SK-N-SH (cell line): ENCODE data around the gene MRPL14. TPM values are rescaled to one million over a fixed set of nuclear protein-coding genes. Genes with fewer than 3 reads are reported as not detected.

Source experiments
- CTCF ChIA-PET: fragments of 300-600, 350-600 bp; formaldehyde crosslinking; extraction: SDS; loops from one replicate; lab custom pipeline; 2021; lab: Yijun Ruan, JAX
- POLR2A ChIA-PET: fragments of 350-600 bp; sonication (Branson Sonifier 250); formaldehyde crosslinking; extraction: SDS; loops from one replicate; lab custom pipeline; 2020; ENCODE audit warnings: antibody characterized with exemption, inconsistent platforms; lab: Yijun Ruan, JAX
- DNase-seq: peaks from one replicate; pipeline ENCODE4 v3.0.0; 2012
- H2AFZ ChIP-seq: fragments of 200-600 bp; sonication (generic); 2 replicates; pipeline ENCODE4 v1.8.1; 2016; ENCODE audit warnings: antibody characterized with exemption, mild to moderate bottlenecking, low read depth
- H3F3A ChIP-seq: fragments of 200-600 bp; sonication (generic); replicated peaks from 2 replicates; pipeline ENCODE3; 2016; ENCODE audit warnings: antibody characterized with exemption, mild to moderate bottlenecking; ENCODE audit not compliant: insufficient read depth
- H3K27ac ChIP-seq, 2 experiments: fragments of 200-500 bp in 1 of 2; fragments of 200-600 bp in 1 of 2; sonication (Bioruptor generic) in 1 of 2; sonication (generic), shearing (Covaris generic) in 1 of 2; 2 replicates each; pipeline versions ENCODE4 v1.5.1 to v1.6.1; 2014 to 2016; ENCODE audit warnings: low read depth in 2 of 2, inconsistent platforms in 1 of 2, low read length in 1 of 2, mild to moderate bottlenecking in 1 of 2, mixed read lengths in 1 of 2
- H3K27me3 ChIP-seq: fragments of 200-600 bp; sonication (generic), shearing (Covaris generic); 2 replicates; pipeline ENCODE4 v1.6.1; 2016; ENCODE audit warnings: mixed run types; ENCODE audit not compliant: insufficient read depth
- H3K36me3 ChIP-seq, 2 experiments: fragments of 200-500 bp in 1 of 2; fragments of 200-600 bp in 1 of 2; sonication (Bioruptor generic) in 1 of 2; sonication (generic) in 1 of 2; replicated peaks in 1 of 2; 2 replicates each; pipeline versions ENCODE3 to v1.5.1; 2014 to 2016; ENCODE audit warnings: low read length in 1 of 2, mild to moderate bottlenecking in 1 of 2; ENCODE audit not compliant: insufficient read depth in 2 of 2, control insufficient read depth in 1 of 2
- H3K4me1 ChIP-seq, 2 experiments: fragments of 200-500 bp in 1 of 2; fragments of 200-600 bp in 1 of 2; sonication (Bioruptor generic) in 1 of 2; sonication (generic), shearing (Covaris generic) in 1 of 2; 2 replicates each; pipeline versions ENCODE4 v1.5.1 to v1.6.1; 2014 to 2016; ENCODE audit warnings: low read depth in 1 of 2, low read length in 1 of 2, mixed run types in 1 of 2; ENCODE audit not compliant: insufficient read depth in 2 of 2, control insufficient read depth in 1 of 2
- H3K4me2 ChIP-seq: fragments of 200-600 bp; sonication (generic), shearing (Covaris generic); 2 replicates; pipeline ENCODE4 v1.6.1; 2017; ENCODE audit warnings: mixed run types
- H3K4me3 ChIP-seq, 2 experiments: fragments of 200-500 bp in 1 of 2; fragments of 200-600 bp in 1 of 2; sonication (Bioruptor generic) in 1 of 2; sonication (generic), shearing (Covaris generic) in 1 of 2; 2 replicates each; pipeline versions ENCODE4 v1.5.1 to v1.8.1; 2014 to 2016; ENCODE audit warnings: low read depth in 2 of 2, inconsistent platforms in 1 of 2, low read length in 1 of 2, mild to moderate bottlenecking in 1 of 2, mixed read lengths in 1 of 2, moderate library complexity in 1 of 2
- H3K79me2 ChIP-seq: fragments of 200-600 bp; sonication (generic); 2 replicates; pipeline ENCODE4 v1.8.1; 2017; ENCODE audit warnings: mild to moderate bottlenecking; ENCODE audit not compliant: insufficient read depth
- H3K9ac ChIP-seq: fragments of 200-600 bp; sonication (generic); 2 replicates; pipeline ENCODE4 v1.6.1; 2017; ENCODE audit warnings: mixed run types
- H3K9me2 ChIP-seq: fragments of 200-600 bp; sonication (generic); 2 replicates; pipeline ENCODE4 v1.6.1; 2017; ENCODE audit warnings: mixed run types
- H3K9me3 ChIP-seq: fragments of 200-600 bp; sonication (generic); 2 replicates; pipeline ENCODE4 v1.6.1; 2017; ENCODE audit warnings: mixed run types, mild to moderate bottlenecking, moderate library complexity
- H4K20me1 ChIP-seq: fragments of 200-600 bp; sonication (generic); 2 replicates; pipeline ENCODE4 v1.6.1; 2017; ENCODE audit warnings: mild to moderate bottlenecking, mixed run types; ENCODE audit not compliant: insufficient read depth
- CHD2 ChIP-seq: fragments of 150-350 bp; IDR thresholded peaks from 2 replicates; pipeline ENCODE4 v1.6.1; 2018; ENCODE audit warnings: low read length; ENCODE audit not compliant: partially characterized antibody
- ELF1 ChIP-seq: IDR thresholded peaks from 2 replicates; pipeline ENCODE4 v1.4.0; 2012
- EZH2phosphoT487 ChIP-seq: fragments of 200-600 bp; sonication (generic); IDR thresholded peaks from 2 replicates; pipeline ENCODE4 v1.6.1; 2017; ENCODE audit warnings: low read depth, mixed run types, mild to moderate bottlenecking, antibody characterized with exemption, moderate library complexity, borderline replicate concordance
- FOSL2 ChIP-seq: IDR thresholded peaks from 2 replicates; pipeline ENCODE4 v1.4.0; 2012; ENCODE audit warnings: low read depth, mild to moderate bottlenecking, moderate library complexity, borderline replicate concordance
- FOXM1 ChIP-seq: IDR thresholded peaks from 2 replicates; pipeline ENCODE4 v1.4.0; 2012; ENCODE audit warnings: low read depth, mild to moderate bottlenecking
- GATA2 ChIP-seq: sonication (generic); formaldehyde crosslinking; IDR thresholded peaks from 2 replicates; pipeline ENCODE4 v1.5.0; 2020; ENCODE audit warnings: mild to moderate bottlenecking, missing genetic modification reagents
- IRF3 ChIP-seq: fragments of 150-350 bp; IDR thresholded peaks from 2 replicates; pipeline ENCODE4 v1.6.1; 2016; ENCODE audit warnings: mild to moderate bottlenecking, low read depth, low read length
- MAX ChIP-seq: IDR thresholded peaks from 2 replicates; pipeline ENCODE4 v1.4.0; 2012; ENCODE audit warnings: low read depth
- MEF2A ChIP-seq: IDR thresholded peaks from 2 replicates; pipeline ENCODE4 v1.4.0; 2012; ENCODE audit warnings: low read depth, borderline replicate concordance
- NFIC ChIP-seq: IDR thresholded peaks from 2 replicates; pipeline ENCODE4 v1.4.0; 2012; ENCODE audit warnings: borderline replicate concordance
- POLR2AphosphoS5 ChIP-seq: IDR thresholded peaks from 2 replicates; pipeline ENCODE4 v1.6.1; 2012; ENCODE audit warnings: low read depth, low read length
- RFX5 ChIP-seq: IDR thresholded peaks from 2 replicates; pipeline ENCODE4 v1.6.1; 2012; ENCODE audit warnings: mild to moderate bottlenecking, improper control_type of control experiment, low read length
- SIN3A ChIP-seq: IDR thresholded peaks from 2 replicates; pipeline ENCODE4 v1.6.1; 2012; ENCODE audit warnings: low read depth, mild to moderate bottlenecking, low read length, moderate library complexity, borderline replicate concordance
- TAF1 ChIP-seq: IDR thresholded peaks from 2 replicates; pipeline ENCODE4 v1.6.1; 2012; ENCODE audit warnings: low read depth, mild to moderate bottlenecking, low read length, moderate library complexity, borderline replicate concordance
- USF2 ChIP-seq: fragments of 150-350 bp; IDR thresholded peaks from 2 replicates; pipeline ENCODE4 v1.6.1; 2017; ENCODE audit warnings: antibody characterized with exemption, low read length, low read depth, borderline replicate concordance
- YY1 ChIP-seq: IDR thresholded peaks from 2 replicates; pipeline ENCODE4 v1.4.0; 2012; ENCODE audit warnings: low read depth, mild to moderate bottlenecking
- ZBTB33 ChIP-seq: IDR thresholded peaks from 2 replicates; pipeline ENCODE4 v1.4.0; 2012; ENCODE audit warnings: low read depth, borderline replicate concordance
- WGBS: methylation state at CpG from one replicate; pipeline ENCODE4 v1.1.6; 2017; ENCODE audit warnings: low lambda C conversion rate; 5-methylcytosine and 5-hydroxymethylcytosine counted together
- polyA plus RNA-seq, 3 experiments: library from polyadenylated mRNA; depleted of rRNA; stranded (reverse); fragments of >200 nt; gene quantifications; 2 replicates each; pipeline ENCODE4 v1.2.3, GENCODE V29; 2012

The MRPL14 gene
- polyA plus RNA-seq, 1 of the 3 experiments (the other 2 are of a cell fraction), result 97.0 TPM

- no peak overlapping the region for H2AFZ ChIP-seq
- H3K36me3 ChIP-seq, result peaks cover 15 to 28% of the 10 kb centered on the region in 2 experiments
- no peaks in the 10 kb centered on the region for H3K27me3 ChIP-seq
- CTCF ChIA-PET, result interaction anchor here (1.0 to 1.6 kb wide), 3 partner anchors 25 to 51 kb away, joined by 3 to 6 read pairs (median 4); no protein-coding TSS in a partner anchor
- no peaks in the 10 kb centered on the region for H3K79me2 ChIP-seq
- WGBS, result 95% methylated on average over 7 of the region's 7 CpGs
- TF ChIP-seq GATA2 (CRISPR knock-in tag) (no peak), NFIC (no peak), POLR2AphosphoS5 (no peak), ZBTB33 (no peak), SIN3A (no peak), FOSL2 (no peak), YY1 (no peak), IRF3 (no peak), ELF1 (no peak), CHD2 (no peak), USF2 (no peak), FOXM1 (no peak), TAF1 (no peak)
- no peak overlapping the region for H3K9ac ChIP-seq
- H3K9me3 ChIP-seq, result no peaks in the 10 kb centered on the region
- POLR2A ChIA-PET, result no interaction called here
- H3K9me2 ChIP-seq, result no peaks in the 10 kb centered on the region
- H3F3A ChIP-seq, result no peaks in the 10 kb centered on the region
- H3K4me2 ChIP-seq, result no peak overlapping the region
- H4K20me1 ChIP-seq, result no peaks in the 10 kb centered on the region
- no peak for DNase-seq
- no peak overlapping the region for H3K27ac ChIP-seq
- no peak overlapping the region for H3K4me3 ChIP-seq
- H3K4me1 ChIP-seq, result peaks cover 0 to 3% of the 10 kb centered on the region in 2 experiments; a peak in 1 of 4 replicates
Measured at GRCh38 chr6:44147256-44147655, 20.0 kb upstream of the MRPL14 start.

- ChIA-PET CTCF (interaction anchor here (1.0 to 1.6 kb wide), 2 partner anchors 47 to 50 kb away, joined by 3 to 4 read pairs; no protein-coding TSS in a partner anchor), POLR2A (no interaction called here)
- WGBS, result 94% methylated on average over 8 of the region's 10 CpGs
- TF ChIP-seq GATA2 (CRISPR knock-in tag) (no peak), POLR2AphosphoS5 (no peak), MEF2A (no peak), SIN3A (no peak), RFX5 (no peak), MAX (no peak), CHD2 (no peak), EZH2phosphoT487 (no peak)
- no peaks in the 10 kb centered on the region for H3K9me3 ChIP-seq
- no peaks in the 10 kb centered on the region for H3K9me2 ChIP-seq
- no peak overlapping the region for H2AFZ ChIP-seq
- H3F3A ChIP-seq, result no peaks in the 10 kb centered on the region
- no peaks in the 10 kb centered on the region for H3K79me2 ChIP-seq
- no peak for DNase-seq
- H3K27me3 ChIP-seq, result no peaks in the 10 kb centered on the region
- no peak overlapping the region for H3K4me3 ChIP-seq
- H3K27ac ChIP-seq, result no peak overlapping the region
- peaks cover 0 to 2% of the 10 kb centered on the region in 2 experiments; a peak in 1 of 4 replicates for H3K4me1 ChIP-seq
- no peaks in the 10 kb centered on the region for H4K20me1 ChIP-seq
- H3K36me3 ChIP-seq, result peaks cover 15 to 28% of the 10 kb centered on the region in 2 experiments
- H3K9ac ChIP-seq, result no peak overlapping the region
- no peak overlapping the region for H3K4me2 ChIP-seq
Measured at GRCh38 chr6:44146685-44147084, 19.4 kb upstream of the MRPL14 start.
